IgD-negative memory B cell (primary cell): ENCODE data around the gene BAK1. TPM values are rescaled to one million over a fixed set of nuclear protein-coding genes. Genes with fewer than 3 reads are reported as not detected.
A peak's percentile ranks its signal among the peaks of the same experiment; 100 is the strongest.
"Not testable (repeated sequence)": the region's sequence is repeated elsewhere in the genome, so short reads cannot be mapped to it uniquely, and the experiment has no call there.

Experiments
- H3K27ac Mint-ChIP-seq, 3 donors: one replicate each; pipeline ENCODE4 v1.8.0; 2020 to 2022; ENCODE audit warnings: mild to moderate bottlenecking in 3 of 3, mixed read lengths in 3 of 3, moderate library complexity in 1 of 3
- H3K27me3 Mint-ChIP-seq: one replicate; pipeline ENCODE4 v1.8.0; 2021; ENCODE audit warnings: mixed read lengths
- H3K36me3 Mint-ChIP-seq: one replicate; pipeline ENCODE4 v1.8.0; 2020; ENCODE audit warnings: mild to moderate bottlenecking, mixed read lengths
- H3K4me1 Mint-ChIP-seq, 3 donors: one replicate each; pipeline ENCODE4 v1.8.0; 2020 to 2022; ENCODE audit warnings: mixed read lengths in 3 of 3, mild to moderate bottlenecking in 1 of 3
- H3K4me3 Mint-ChIP-seq, 4 donors: one replicate each; pipeline ENCODE4 v1.8.0; 2020 to 2022; ENCODE audit warnings: mild to moderate bottlenecking in 4 of 4, mixed read lengths in 4 of 4, moderate library complexity in 3 of 4
- H3K9me3 Mint-ChIP-seq, 3 donors: one replicate each; pipeline ENCODE4 v1.8.0; 2020 to 2021; ENCODE audit warnings: mixed read lengths in 3 of 3, mild to moderate bottlenecking in 1 of 3
- polyA plus RNA-seq: library from polyadenylated mRNA; unstranded; fragments of 300-500 nt; fragmentation: Illumina TruSeq; gene quantifications from one replicate; pipeline ENCODE4 v1.2.3, GENCODE V29; 2021

BAK1 gene
- polyA plus RNA-seq, 1 donor from 2014 or later, result 40.6 TPM

DNA sequence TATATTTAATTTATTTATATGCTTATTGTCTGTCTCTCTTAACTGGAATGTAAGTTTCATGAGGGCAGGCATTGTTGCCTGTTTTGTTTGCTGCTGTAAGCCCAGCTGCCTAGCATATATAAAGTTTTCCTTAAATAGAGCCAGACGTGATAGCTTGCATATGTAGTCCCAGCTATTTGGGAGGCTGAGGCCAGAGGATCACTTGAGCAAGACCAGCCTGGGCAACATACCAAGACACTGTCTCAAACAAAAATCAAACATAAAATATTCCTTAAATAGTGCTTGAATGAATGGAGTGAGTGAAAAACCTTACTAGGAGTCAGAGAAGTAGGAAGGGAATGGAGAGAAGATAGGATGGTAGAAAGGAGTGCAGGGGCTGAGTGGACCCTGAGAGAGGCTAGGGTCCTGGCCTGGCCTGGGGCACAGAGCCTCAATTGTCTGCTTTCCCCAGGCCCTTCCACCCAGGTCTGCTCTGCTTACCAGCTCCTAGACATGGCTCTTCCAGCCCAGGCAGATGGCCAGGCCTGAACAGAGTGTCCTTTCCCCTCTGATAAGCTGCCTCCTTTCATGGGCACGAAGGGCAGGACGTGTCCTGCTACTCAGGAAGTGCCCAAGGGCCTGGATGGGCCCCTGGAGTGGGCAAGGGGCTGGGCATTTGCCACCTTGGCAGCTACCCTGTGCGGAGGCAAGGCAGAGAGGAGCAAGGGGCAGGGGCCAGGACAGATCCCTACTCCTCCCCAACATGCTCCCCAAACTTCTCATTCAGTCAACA, 17.7 kb upstream of the BAK1 start:
- Mint-ChIP-seq H3K27ac (peak overlapping the region in 1 of 3 donors; percentile 24), H3K4me1 (peaks cover 12 to 22% (median 21%) of the 10 kb centered on the region in 3 donors), H3K36me3 (peaks cover 1% of the 10 kb centered on the region), H3K9me3 (no peaks in the 10 kb centered on the region), H3K27me3 (no peaks in the 10 kb centered on the region), H3K4me3 (peak overlapping the region in 1 of 4 donors; percentile 17)

DNA sequence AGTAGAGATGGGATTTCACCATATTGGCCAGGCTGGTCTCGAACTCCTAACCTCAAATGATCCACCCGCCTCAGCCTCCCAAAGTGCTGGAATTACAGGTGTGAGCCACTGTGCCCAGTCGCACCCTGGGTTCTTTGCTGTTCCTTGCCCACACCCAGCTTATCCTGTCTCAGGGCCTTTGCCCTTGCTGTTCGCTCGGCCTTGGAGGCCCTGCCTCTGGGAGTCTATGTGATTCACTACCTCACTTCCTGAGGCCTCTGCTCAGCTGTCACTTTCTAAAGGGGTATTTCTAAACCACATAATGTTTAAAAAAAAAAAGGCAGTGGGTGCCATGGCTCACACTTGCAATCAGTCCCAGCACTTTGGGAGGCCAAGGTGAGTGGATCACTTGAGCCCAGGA, 16.8 kb upstream of the BAK1 start:
- not testable (repeated sequence) for H3K36me3 Mint-ChIP-seq, H3K27me3 Mint-ChIP-seq, H3K9me3 Mint-ChIP-seq
- H3K4me1 Mint-ChIP-seq, result peaks cover 19 to 30% (median 29%) of the 10 kb centered on the region in 3 donors
- peak overlapping the region; percentile 88 to 91 (median 91) for H3K27ac Mint-ChIP-seq
- peak overlapping the region in 2 of 4 donors; percentile 21 to 51 for H3K4me3 Mint-ChIP-seq

DNA sequence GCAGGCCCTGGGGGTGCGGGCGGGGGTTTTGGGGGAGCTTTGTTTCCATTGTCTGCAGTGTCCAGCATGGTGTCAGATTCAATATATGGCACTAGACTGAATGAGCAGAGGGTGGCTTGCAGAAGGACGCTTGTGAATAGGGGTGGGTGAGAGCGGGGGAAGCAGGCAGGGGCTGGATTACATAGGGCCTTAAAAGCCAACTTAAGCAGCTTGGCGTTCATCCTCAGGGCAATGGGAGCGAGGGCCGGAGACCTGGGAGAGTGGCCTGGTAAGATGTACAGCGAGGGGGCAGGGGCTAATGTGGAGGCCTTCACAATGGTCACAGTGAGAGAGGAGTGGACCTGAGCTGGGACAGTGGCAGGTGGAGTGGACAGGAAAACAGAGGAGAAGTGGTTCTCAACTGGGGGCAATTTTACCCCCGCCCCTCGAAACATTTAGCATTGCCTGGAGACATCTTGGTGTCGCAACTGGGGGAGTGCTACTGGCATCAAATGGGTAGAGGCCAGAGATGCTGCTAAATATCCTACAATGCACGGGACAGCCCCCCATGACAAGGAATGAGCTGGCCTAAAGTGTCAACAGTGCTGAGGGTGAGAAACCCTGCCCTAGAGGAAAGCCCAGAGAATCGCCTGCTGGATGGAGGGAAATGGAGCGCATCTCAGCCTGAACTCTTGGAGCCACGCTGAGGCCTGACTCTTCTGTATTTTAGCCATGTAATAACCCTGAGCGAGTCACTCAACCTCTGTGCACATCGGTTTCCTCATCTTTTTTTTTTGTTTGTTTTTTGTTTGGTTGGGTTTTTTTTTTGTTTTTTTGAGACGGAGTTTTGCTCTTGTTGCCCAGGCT, 15.1 kb upstream of the BAK1 start:
- no peaks in the 10 kb centered on the region for H3K27me3 Mint-ChIP-seq
- peaks cover 31 to 43% (median 39%) of the 10 kb centered on the region in 3 donors for H3K4me1 Mint-ChIP-seq
- no peak overlapping the region for H3K4me3 Mint-ChIP-seq
- H3K36me3 Mint-ChIP-seq, result peaks cover 1% of the 10 kb centered on the region
- no peaks in the 10 kb centered on the region for H3K9me3 Mint-ChIP-seq
- peak overlapping the region in 2 of 3 donors; percentile 39 to 91 for H3K27ac Mint-ChIP-seq

DNA sequence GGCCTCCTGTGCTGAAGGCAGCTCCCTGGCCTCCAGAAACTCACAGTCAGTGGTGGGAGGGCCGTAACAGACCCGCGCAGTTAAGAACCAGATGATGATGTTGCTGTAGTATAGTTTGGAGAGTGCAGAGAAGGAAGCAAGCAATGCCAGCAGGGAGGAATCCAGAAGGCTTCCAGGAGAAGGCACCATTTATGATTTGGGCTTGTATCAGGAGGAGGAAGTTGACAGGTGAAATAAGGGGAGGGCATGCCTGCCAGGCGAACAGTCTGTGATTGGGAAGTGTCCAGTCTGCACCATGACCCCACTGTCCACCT, 13.3 kb upstream of the BAK1 start:
- Mint-ChIP-seq H3K4me3 (peak overlapping the region; percentile 65 to 90 (median 78)), H3K4me1 (peaks cover 31 to 48% (median 43%) of the 10 kb centered on the region in 3 donors), H3K27me3 (no peaks in the 10 kb centered on the region), H3K36me3 (peaks cover 1% of the 10 kb centered on the region), H3K27ac (peak overlapping the region; percentile 92 to 97 (median 96)), H3K9me3 (no peaks in the 10 kb centered on the region)

DNA sequence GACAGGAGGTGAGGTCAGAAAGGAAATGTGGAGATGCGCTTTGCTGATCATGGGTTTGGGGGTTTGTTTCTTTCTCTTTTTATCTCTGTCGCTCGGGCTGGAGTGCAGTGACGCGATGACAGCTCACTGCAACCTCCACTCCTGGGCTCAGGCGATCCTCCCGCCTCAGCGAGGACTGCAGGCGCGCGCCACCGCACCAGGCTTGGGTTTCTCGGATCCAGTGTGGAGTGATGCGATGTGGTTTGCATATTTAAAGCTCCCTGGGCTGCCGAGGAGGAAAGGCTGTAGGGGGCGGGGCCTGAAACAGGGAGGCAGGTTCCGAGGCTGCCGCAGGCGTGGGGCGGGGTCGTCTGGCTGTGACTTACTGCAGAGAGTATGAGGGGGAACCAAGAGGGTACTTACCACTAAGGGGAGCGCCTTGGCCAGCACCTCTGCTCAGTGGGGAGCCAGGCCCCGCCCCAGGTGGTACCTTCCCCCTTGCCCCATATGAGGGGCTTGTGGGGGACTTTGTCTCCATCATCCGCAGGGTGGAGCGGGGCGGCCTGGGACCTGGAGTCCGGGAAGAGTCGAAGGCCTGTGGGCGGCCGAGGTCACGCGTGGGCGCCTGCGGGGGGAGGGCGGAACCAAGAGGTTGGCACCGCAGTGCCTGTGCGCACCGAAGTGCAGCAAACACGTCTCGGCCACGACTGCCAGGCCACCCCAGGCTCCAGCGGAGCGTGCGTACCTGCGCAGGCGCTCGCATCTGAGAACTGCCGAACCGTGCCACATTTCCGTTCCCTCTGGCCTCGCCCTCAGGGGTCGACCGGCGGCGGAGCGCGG, 12.7 kb upstream of the BAK1 start:
- H3K27me3 Mint-ChIP-seq, result no peaks in the 10 kb centered on the region
- H3K36me3 Mint-ChIP-seq, result peaks cover 1% of the 10 kb centered on the region
- peak overlapping the region; percentile 92 to 97 (median 96) for H3K27ac Mint-ChIP-seq
- peak overlapping the region; percentile 65 to 90 (median 78) for H3K4me3 Mint-ChIP-seq
- no peaks in the 10 kb centered on the region for H3K9me3 Mint-ChIP-seq
- H3K4me1 Mint-ChIP-seq, result peaks cover 31 to 48% (median 43%) of the 10 kb centered on the region in 3 donors

DNA sequence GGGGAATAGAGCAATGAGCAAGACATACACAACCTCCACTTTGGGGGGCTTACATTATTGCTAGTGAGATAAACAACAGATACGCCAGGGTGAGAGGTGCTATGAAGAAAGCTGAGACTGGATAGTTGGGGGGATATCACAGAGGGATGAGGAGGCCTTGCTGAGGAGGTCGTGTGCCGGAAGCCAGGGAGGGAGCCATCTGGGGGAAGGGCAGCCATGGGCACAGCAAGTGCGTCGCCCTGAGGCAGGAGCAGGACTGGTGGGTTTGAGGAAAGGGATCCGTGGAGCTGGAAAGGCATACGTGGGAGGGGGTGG, 12.2 kb upstream of the BAK1 start:
- Mint-ChIP-seq H3K27me3 (no peaks in the 10 kb centered on the region), H3K27ac (peak overlapping the region; percentile 92 to 97 (median 96)), H3K36me3 (peaks cover 1% of the 10 kb centered on the region), H3K4me1 (peaks cover 31 to 48% (median 39%) of the 10 kb centered on the region in 3 donors), H3K9me3 (no peaks in the 10 kb centered on the region), H3K4me3 (peak overlapping the region; percentile 65 to 90 (median 78))

DNA sequence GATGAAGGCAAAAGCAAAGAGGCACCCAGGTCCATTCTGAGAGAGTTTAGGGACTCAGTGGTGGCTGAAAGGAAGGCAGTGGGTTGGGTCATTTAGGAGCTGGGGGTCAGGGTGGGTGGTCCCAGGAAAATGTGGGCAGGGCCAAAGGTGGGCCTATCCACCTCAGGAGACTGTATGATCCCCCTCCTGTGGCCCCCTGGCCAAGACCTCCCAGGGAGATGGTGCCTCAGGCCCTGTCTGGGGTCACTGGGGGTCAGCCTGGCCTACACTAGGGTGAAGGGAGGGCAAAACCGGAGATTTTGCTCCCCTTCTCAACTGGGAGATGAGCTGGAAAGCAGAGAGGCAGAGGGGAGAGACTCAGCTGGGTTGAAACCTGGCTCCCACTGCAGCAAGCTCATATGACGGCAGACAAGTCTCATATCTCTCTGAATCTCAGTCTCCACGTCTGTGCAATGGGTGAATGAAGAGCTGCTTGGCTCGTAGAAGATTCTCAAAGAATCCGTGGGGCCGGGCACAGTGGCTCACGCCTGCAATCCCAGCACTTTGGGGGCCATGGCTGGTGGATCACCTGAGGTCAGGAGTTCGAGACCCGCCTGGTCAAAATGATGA, 11.5 kb upstream of the BAK1 start:
- Mint-ChIP-seq H3K27ac (peak overlapping the region; percentile 92 to 97 (median 96)), H3K4me1 (peaks cover 26 to 42% (median 36%) of the 10 kb centered on the region in 3 donors), H3K27me3 (no peaks in the 10 kb centered on the region), H3K36me3 (peaks cover 1% of the 10 kb centered on the region), H3K9me3 (no peaks in the 10 kb centered on the region), H3K4me3 (peak overlapping the region in 2 of 4 donors; percentile 72 to 90)

DNA sequence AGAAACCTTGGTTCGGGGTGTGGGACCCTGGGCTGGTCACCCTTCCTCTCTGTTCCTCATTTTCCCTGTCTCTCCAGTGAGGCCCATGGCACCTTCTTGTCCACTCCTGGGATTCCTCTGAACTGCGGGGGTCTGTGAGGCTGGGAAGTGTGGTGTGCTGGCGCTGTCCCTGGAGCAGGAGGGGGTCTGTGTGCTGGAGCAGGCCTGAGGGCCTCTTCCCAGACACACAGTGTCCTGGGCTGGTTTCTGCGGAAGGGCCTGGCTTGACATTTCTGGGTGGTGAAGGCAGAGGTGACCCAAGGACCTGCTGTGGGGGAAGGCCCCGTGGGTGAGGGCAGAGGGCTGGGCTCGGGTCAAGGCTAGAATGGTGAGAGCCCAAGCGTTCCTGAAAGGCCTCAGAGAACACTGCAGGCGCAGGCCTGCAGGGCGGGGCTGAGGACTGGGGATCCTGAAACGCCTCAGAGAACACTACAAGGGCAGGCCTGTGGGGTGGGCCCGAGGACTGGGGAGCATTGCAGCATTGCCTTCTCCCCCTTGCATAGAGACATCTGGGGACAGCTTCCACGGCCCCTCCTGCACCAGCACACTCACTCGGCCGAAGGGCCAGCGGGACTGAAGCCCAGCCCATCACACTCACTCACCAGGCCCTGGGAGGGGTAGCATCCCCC, 10.6 kb upstream of the BAK1 start:
- no peaks in the 10 kb centered on the region for H3K27me3 Mint-ChIP-seq
- peaks cover 1% of the 10 kb centered on the region for H3K36me3 Mint-ChIP-seq
- H3K9me3 Mint-ChIP-seq, result no peaks in the 10 kb centered on the region
- H3K27ac Mint-ChIP-seq, result peak overlapping the region; percentile 92 to 97 (median 96)
- H3K4me3 Mint-ChIP-seq, result peak overlapping the region in 3 of 4 donors; percentile 72 to 90 (median 73)
- peaks cover 31 to 46% (median 41%) of the 10 kb centered on the region in 3 donors for H3K4me1 Mint-ChIP-seq

DNA sequence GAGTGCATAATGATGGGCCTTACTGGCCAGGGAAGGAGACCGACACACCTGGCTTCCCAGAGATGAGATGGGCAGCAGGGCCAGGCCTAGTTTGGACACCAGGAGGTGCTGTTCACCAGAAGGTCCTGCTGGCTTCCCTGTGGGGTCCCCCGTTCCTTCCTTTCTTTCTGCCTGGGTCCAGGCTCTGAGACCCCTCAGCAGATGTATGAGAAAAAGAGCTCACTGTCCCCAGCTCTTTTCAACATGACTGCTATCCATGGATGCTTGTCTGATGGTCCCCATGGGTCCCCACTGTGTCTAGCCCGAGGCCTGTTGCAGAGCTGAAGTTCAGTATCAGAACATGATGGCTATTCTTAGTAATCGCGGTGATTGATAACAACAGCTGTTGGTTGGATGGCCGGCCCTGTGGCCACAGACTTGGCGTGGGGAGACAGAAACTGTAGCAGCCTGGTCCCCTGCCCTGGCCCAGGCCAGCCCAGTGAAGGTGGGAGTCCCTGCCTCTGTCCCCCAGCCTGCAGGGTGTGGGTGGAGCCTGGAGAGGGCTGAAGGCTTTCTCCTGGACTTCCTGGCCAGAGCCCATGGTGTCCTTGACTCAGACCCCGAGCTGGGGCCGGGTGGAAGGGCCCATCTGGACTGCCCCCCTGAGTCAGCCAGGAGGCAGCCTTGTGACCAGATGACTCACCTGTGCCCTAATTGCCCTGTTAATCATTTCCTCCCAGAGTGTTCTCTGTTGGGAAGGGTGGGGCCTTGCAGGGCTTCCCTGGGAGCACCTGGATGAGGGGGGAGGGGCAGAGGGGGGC, 9.9 kb upstream of the BAK1 start:
- H3K4me3 Mint-ChIP-seq, result peak overlapping the region in 2 of 4 donors; percentile 68 to 82
- H3K27ac Mint-ChIP-seq, result peak overlapping the region; percentile 23 to 97 (median 92)
- H3K36me3 Mint-ChIP-seq, result peaks cover 1% of the 10 kb centered on the region
- H3K9me3 Mint-ChIP-seq, result no peaks in the 10 kb centered on the region
- H3K27me3 Mint-ChIP-seq, result no peaks in the 10 kb centered on the region
- H3K4me1 Mint-ChIP-seq, result peaks cover 35 to 48% (median 44%) of the 10 kb centered on the region in 3 donors

DNA sequence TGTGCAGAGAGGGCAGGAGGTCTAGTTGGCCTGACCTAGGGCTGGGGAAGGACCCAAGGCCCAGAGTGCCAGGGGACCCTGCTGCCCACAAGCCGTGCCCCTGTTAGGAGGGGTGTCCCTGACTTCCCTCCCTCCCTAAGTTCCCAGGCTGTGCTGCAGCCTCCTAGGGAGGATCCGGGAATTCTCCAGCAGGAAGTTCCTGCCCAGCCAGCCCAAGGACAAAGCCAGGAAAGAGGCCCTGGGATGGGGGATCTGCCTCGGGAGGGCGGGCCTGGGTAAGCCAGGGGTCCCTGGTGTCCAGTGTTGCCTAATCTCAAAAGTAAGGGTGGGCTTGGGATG, 9.3 kb upstream of the BAK1 start:
- H3K36me3 Mint-ChIP-seq, result peaks cover 1% of the 10 kb centered on the region

DNA sequence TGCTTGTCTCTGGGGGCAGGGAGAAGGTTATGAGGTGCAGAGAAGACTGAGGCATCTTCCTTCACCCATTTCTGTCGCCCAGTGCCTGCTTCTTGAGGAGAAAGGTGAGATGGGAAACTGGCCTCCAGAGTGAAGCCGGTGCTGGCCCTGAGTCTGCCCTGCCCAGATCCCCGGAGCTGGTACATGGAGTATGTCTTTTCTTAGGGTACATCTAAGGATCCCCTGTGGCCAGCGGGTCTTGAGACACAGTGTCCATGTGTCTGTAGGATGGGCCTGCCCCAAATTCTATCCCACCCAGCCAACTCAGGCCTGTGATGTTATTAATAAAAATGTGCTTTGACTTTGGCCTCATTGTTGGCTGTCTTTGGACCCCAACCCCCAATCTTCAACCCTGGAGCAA, 8.8 kb upstream of the BAK1 start:
- Mint-ChIP-seq H3K4me1 (peaks cover 35 to 47% (median 42%) of the 10 kb centered on the region in 3 donors), H3K27ac (peak overlapping the region in 2 of 3 donors; percentile 19 to 54), H3K27me3 (no peaks in the 10 kb centered on the region)

More for the DNA sequence above, 9.3 kb upstream of the BAK1 start:
- H3K4me1 Mint-ChIP-seq, result peaks cover 35 to 47% (median 42%) of the 10 kb centered on the region in 3 donors
- no peaks in the 10 kb centered on the region for H3K9me3 Mint-ChIP-seq
- peak overlapping the region in 2 of 3 donors; percentile 92 to 97 for H3K27ac Mint-ChIP-seq
- no peaks in the 10 kb centered on the region for H3K27me3 Mint-ChIP-seq
- H3K4me3 Mint-ChIP-seq, result peak overlapping the region in 1 of 4 donors; percentile 68

DNA sequence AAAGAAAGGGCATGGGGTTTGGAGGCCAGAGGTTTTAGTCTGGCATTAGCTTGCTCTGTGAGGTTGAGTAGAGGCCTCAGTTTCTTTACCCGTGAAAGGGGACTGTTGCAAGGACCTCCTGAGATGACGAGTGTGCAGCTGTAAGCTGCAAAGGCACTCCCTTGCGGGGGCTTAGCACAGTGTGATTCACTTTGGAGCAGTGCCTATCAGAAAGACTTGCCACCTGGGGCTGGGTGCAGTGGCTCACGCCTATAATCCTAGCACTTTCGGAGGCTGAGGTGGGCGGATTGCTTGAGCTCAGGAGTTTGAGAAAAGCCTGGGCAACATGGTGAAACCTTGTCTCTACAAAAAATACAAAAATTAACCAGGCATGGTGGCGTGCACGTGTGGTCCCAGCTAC, 7.5 kb upstream of the BAK1 start:
- no peaks in the 10 kb centered on the region for H3K36me3 Mint-ChIP-seq

More for the DNA sequence above, 8.8 kb upstream of the BAK1 start:
- Mint-ChIP-seq H3K9me3 (no peaks in the 10 kb centered on the region), H3K4me3 (no peak overlapping the region), H3K36me3 (peaks cover 1% of the 10 kb centered on the region)

DNA sequence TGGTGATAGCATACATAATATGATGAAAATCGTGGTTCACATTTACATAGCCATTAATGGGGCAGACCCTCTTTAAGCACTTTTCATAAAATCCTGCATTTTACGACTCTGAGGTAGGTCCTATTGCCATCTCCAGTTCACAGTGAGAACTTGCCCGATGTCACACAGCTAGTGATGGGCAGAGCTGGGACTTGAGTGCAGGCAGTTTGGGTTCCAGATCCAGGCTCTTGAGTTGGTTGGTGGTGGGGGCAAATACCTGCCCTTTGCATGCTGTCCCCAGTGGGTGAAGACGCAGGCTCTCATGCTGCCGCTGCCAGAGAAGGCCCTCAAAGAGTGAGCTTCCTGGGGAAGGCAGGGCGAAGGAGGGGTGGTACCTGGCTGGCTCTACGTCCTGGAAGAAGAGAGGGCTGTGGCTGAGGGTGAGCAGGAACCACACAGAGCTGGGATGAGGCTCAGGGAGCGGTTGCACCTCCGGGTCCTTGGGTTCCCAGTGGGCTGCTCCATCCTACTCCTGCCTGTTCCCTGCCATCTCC, 6.1 kb upstream of the BAK1 start:
- no peaks in the 10 kb centered on the region for H3K9me3 Mint-ChIP-seq
- no peaks in the 10 kb centered on the region for H3K36me3 Mint-ChIP-seq
- H3K27me3 Mint-ChIP-seq, result no peaks in the 10 kb centered on the region
- peak overlapping the region in 2 of 3 donors; percentile 64 to 92 for H3K27ac Mint-ChIP-seq
- H3K4me1 Mint-ChIP-seq, result peaks cover 15 to 26% (median 22%) of the 10 kb centered on the region in 3 donors
- H3K4me3 Mint-ChIP-seq, result peak overlapping the region in 2 of 4 donors; percentile 60 to 73

More for the DNA sequence above, 7.5 kb upstream of the BAK1 start:
- H3K4me1 Mint-ChIP-seq, result peaks cover 25 to 39% (median 33%) of the 10 kb centered on the region in 3 donors
- H3K9me3 Mint-ChIP-seq, result no peaks in the 10 kb centered on the region
- no peaks in the 10 kb centered on the region for H3K27me3 Mint-ChIP-seq
- peak overlapping the region in 2 of 3 donors; percentile 45 to 80 for H3K27ac Mint-ChIP-seq
- no peak overlapping the region for H3K4me3 Mint-ChIP-seq
